Esophagus muscularis mucosa (tissue), 4 donors: ENCODE results near the gene GARIN3. TPM values are rescaled to one million over a fixed set of nuclear protein-coding genes. Genes with fewer than 3 reads are reported as not detected.

Source experiments
- DNase-seq: peaks from one replicate; pipeline ENCODE4 v3.0.0-alpha.2; 2017; ENCODE audit errors: extremely low spot score
- H3K27ac ChIP-seq, 4 donors: fragments of 200-600 bp; sonication (generic); replicated peaks in 1 of 4; 1 replicate in 3 of 4; 2 replicates in 1 of 4; pipeline ENCODE4 v1.5.1; 2016 to 2019; ENCODE audit warnings: mild to moderate bottlenecking in 1 of 4
- H3K27me3 ChIP-seq, 4 donors: fragments of 200-600 bp; sonication (generic); one replicate each; pipeline versions ENCODE4 v1.5.1 to v1.6.0; 2016 to 2019
- H3K36me3 ChIP-seq, 4 donors: fragments of 200-600 bp; sonication (generic); one replicate each; pipeline ENCODE4 v1.5.1; 2016 to 2019
- H3K4me1 ChIP-seq, 4 donors: fragments of 200-600 bp; sonication (generic); one replicate each; pipeline ENCODE4 v1.5.1; 2016 to 2019
- H3K4me3 ChIP-seq, 4 donors: fragments of 200-600 bp; sonication (generic); 1 replicate in 2 of 4; 2 replicates in 2 of 4; pipeline ENCODE4 v1.5.1; 2016 to 2019; ENCODE audit warnings: mild to moderate bottlenecking in 4 of 4, moderate library complexity in 1 of 4
- H3K9me3 ChIP-seq, 4 donors: fragments of 200-600 bp; sonication (generic); 1 replicate in 3 of 4; 2 replicates in 1 of 4; pipeline ENCODE4 v1.5.1; 2016 to 2019
- EP300 ChIP-seq: sonication (generic); formaldehyde crosslinking; IDR thresholded peaks from one replicate; pipeline ENCODE4 v1.6.1; 2017; ENCODE audit warnings: antibody characterized with exemption
- POLR2A ChIP-seq: fragments of 450-650 bp; IDR thresholded peaks from one replicate; pipeline ENCODE4 v1.6.1; 2017; ENCODE audit warnings: antibody characterized with exemption, moderate library complexity, mild to moderate bottlenecking, low read depth
- POLR2AphosphoS5 ChIP-seq, 2 donors: sonication (generic); formaldehyde crosslinking; IDR thresholded peaks; one replicate each; pipeline ENCODE4 v1.6.1; 2017; ENCODE audit warnings: antibody characterized with exemption in 2 of 2
- WGBS: methylation state at CpG from one replicate; pipeline ENCODE4 v1.1.5; 2018; 5-methylcytosine and 5-hydroxymethylcytosine counted together
- intact Hi-C: fragments of 100-400 bp; cut with DNase I; formaldehyde crosslinking; loops from one replicate; pipeline ENCODE4 v1.15.1; 2023
- total RNA-seq, 4 donors: library from RNA; depleted of rRNA; stranded (reverse); fragments of >200 nt; gene quantifications; one replicate each; pipeline versions ENCODE4 v1.1.0 to v1.2.1, GENCODE V29; 2016
- TF ChIP-seq, protein P1 (sequence below), 3 experiments: fragments of 200-600 bp in 2 of 3; fragments of 450-650 bp in 1 of 3; sonication (generic) in 2 of 3; IDR thresholded peaks; one replicate each; pipeline ENCODE4 v1.5.1; 2017 to 2019; ENCODE audit warnings: antibody characterized with exemption in 3 of 3, mild to moderate bottlenecking in 2 of 3, moderate library complexity in 1 of 3

GARIN3 gene
- not detected for total RNA-seq

DNA sequence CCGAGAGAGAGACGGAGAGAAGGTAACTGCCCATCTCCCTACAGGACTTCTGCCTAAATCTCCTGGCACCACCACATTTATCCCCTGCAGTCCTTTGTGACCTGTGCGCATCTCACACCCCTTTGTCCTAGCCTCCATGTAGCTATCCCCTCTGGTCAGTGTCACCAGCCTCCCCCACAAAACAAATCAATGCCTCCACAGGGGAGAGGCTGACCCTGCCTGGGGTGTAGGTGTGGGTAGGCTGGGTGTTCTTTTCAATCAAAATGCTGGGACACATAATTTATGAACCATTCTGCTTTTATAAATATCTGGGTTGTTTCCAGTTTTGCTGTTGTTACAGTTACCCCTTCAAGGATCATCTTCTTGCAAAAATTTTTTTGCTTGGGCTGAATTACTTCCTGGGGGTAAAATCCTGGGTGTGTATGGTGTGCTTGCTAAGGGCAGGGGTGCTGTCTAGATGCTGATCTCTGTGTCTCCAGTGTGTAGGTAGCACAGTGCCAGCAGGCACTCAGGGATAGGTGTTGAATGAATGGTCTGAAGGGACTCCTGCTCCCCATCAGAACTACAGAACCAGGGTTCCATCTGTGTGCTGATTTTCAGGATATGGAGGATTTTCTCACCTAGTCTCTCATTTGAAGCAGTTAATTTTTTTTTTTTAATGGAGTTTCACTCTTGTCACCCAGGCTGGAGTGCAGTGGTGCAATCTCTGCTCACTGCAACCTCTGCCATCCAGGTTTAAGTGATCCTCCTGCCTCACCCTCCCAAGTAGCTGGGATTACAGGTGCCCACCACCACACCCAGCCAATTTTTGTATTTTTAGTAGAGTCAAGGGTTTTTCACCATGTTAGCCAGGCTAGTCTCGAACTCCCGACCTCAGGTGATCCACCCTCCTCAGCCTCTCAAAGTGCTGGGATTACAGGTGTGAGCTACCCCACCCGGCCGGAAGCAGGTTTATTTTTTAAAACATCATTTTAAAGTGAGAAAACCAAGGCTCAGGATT, at the start of gene GARIN3:
GARIN3 (minus strand) TSS at position 51 of the 1,000 bp plus-strand sequence. CDS start 96 bp downstream, outside the sequence.
- no peak for TF ChIP-seq POLR2AphosphoS5 (IDR thresholded peaks at IDR 0.05)
- TF ChIP-seq, protein P1, sequence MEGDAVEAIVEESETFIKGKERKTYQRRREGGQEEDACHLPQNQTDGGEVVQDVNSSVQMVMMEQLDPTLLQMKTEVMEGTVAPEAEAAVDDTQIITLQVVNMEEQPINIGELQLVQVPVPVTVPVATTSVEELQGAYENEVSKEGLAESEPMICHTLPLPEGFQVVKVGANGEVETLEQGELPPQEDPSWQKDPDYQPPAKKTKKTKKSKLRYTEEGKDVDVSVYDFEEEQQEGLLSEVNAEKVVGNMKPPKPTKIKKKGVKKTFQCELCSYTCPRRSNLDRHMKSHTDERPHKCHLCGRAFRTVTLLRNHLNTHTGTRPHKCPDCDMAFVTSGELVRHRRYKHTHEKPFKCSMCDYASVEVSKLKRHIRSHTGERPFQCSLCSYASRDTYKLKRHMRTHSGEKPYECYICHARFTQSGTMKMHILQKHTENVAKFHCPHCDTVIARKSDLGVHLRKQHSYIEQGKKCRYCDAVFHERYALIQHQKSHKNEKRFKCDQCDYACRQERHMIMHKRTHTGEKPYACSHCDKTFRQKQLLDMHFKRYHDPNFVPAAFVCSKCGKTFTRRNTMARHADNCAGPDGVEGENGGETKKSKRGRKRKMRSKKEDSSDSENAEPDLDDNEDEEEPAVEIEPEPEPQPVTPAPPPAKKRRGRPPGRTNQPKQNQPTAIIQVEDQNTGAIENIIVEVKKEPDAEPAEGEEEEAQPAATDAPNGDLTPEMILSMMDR (IDR thresholded peaks at IDR 0.05), result no peak
- no peaks in the 10 kb centered on the region for H3K9me3 ChIP-seq
- peaks cover 0 to 19% (median 0%) of the 10 kb centered on the region in 4 donors for H3K27me3 ChIP-seq
- WGBS, result 87% methylated on average over 7 of the region's 7 CpGs
- H3K36me3 ChIP-seq, result no peaks in the 10 kb centered on the region
- intact Hi-C loops, result no loop called here
- DNase-seq, result peak; percentile 42
- no peak within 1 kb of the TSS for H3K27ac ChIP-seq
- no peak within 1 kb of the TSS for H3K4me3 ChIP-seq
- H3K4me1 ChIP-seq, result no peaks in the 10 kb centered on the region

- Histone ChIP-seq H3K36me3 (no peaks in the 10 kb centered on the region), H3K27ac (no peak overlapping the region), H3K27me3 (no peaks in the 10 kb centered on the region), H3K4me1 (peaks cover 0 to 7% (median 0%) of the 10 kb centered on the region in 4 donors), H3K9me3 (no peaks in the 10 kb centered on the region), H3K4me3 (no peak overlapping the region)
- no peak for DNase-seq
- intact Hi-C loops, result no loop called here
- WGBS, result 76% methylated on average over 5 of the region's 5 CpGs
- TF ChIP-seq POLR2AphosphoS5 (IDR thresholded peaks at IDR 0.05), result no peak
Observed at GRCh38 chr5:157215514-157216167, 49.6 kb upstream of the GARIN3 start.

GRCh38 chr5:157214861-157215513, 48.9 kb upstream of the GARIN3 start:
- Histone ChIP-seq H3K4me1 (peaks cover 0 to 1% (median 0%) of the 10 kb centered on the region in 4 donors), H3K27me3 (no peaks in the 10 kb centered on the region), H3K27ac (no peak overlapping the region), H3K36me3 (no peaks in the 10 kb centered on the region), H3K9me3 (no peaks in the 10 kb centered on the region), H3K4me3 (no peak overlapping the region)
- no peak for DNase-seq
- TF ChIP-seq, protein P1 (IDR thresholded peaks at IDR 0.05), result no peak
- 80% methylated on average over 10 of the region's 10 CpGs for WGBS
- intact Hi-C loops, result no loop called here

- Histone ChIP-seq H3K9me3 (no peaks in the 10 kb centered on the region), H3K4me3 (no peak overlapping the region), H3K27me3 (no peaks in the 10 kb centered on the region), H3K36me3 (no peaks in the 10 kb centered on the region), H3K27ac (no peak overlapping the region), H3K4me1 (no peaks in the 10 kb centered on the region)
- no peak for DNase-seq
- TF ChIP-seq POLR2AphosphoS5 (IDR thresholded peaks at IDR 0.05), result no peak
- no peak for TF ChIP-seq POLR2A
- TF ChIP-seq EP300, result no peak
- TF ChIP-seq, protein P1 (IDR thresholded peaks at IDR 0.05), result no peak
- intact Hi-C loops, result no loop called here
Observed at GRCh38 chr5:157214415-157214814, 48.4 kb upstream of the GARIN3 start.
